Astrocyte of the spinal cord (primary cell): Measurements from ENCODE around the gene PRRX1.
A peak's percentile ranks its signal among the peaks of the same experiment; 100 is the strongest.

Source experiments
- DNase-seq: peaks from one replicate; pipeline ENCODE4 v3.0.0; 2011; ENCODE audit warnings: low read depth, low spot score
- H3K4me3 ChIP-seq: 2 replicates; pipeline ENCODE4 v1.5.1; 2011; ENCODE audit warnings: low read depth, mild to moderate bottlenecking, low read length, moderate library complexity
- in situ Hi-C: cut with HindIII; loops from 2 replicates; pipeline ENCODE4 v1.10.0; 2017; ENCODE audit warnings: low sequenced_read_pairs
- TF ChIP-seq, protein P1 (sequence below): IDR thresholded peaks from 2 replicates; pipeline ENCODE4 v1.5.1; 2012; ENCODE audit warnings: low read depth, mild to moderate bottlenecking, low read length, inconsistent platforms

Gene PRRX1

DNA sequence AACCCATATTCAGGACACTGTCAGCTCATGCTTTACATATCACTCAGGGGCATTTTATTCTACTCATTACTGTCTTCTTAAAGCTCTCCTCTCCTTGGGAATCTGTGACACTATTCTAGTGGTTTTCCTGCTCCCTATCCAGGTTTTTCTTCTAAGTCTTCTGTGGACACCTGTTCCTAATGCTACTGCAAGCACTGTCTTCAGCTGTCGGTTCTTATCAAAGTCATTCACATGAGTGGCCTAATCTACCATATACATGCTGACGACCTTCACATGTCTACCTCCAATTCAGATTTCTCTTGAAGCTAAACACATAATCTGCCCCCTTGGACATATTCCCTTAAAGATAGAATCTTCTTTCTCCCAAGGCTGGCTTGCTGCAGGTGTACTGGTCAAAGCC, 39.8 kb upstream of the PRRX1 start:
- no peak overlapping the region for H3K4me3 ChIP-seq
- in situ Hi-C loops = no loop called here

DNA sequence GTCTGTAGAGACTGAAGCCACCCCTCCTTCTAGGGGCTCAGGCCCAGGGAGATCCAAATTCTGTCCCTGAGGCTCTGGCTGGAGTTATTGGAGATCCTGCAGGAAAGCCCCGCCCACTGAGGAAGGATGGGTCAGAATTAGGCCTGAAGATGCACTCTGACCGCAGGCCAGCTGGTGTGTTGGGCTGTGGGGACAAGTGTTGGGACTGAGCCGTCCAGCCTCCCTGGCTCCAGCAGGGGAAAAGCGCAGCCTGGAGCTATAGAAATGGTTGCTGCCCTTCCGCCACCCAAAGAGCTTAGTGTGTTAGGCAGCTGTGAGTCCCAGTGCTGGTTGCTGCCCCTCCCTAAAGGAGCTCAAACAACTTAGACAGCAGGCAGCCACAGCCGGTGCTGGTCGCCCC, 33.0 kb upstream of the PRRX1 start:
- in situ Hi-C loops = no loop called here
- TF ChIP-seq, protein P1, sequence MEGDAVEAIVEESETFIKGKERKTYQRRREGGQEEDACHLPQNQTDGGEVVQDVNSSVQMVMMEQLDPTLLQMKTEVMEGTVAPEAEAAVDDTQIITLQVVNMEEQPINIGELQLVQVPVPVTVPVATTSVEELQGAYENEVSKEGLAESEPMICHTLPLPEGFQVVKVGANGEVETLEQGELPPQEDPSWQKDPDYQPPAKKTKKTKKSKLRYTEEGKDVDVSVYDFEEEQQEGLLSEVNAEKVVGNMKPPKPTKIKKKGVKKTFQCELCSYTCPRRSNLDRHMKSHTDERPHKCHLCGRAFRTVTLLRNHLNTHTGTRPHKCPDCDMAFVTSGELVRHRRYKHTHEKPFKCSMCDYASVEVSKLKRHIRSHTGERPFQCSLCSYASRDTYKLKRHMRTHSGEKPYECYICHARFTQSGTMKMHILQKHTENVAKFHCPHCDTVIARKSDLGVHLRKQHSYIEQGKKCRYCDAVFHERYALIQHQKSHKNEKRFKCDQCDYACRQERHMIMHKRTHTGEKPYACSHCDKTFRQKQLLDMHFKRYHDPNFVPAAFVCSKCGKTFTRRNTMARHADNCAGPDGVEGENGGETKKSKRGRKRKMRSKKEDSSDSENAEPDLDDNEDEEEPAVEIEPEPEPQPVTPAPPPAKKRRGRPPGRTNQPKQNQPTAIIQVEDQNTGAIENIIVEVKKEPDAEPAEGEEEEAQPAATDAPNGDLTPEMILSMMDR = no peak
- no peak for DNase-seq
- no peak overlapping the region for H3K4me3 ChIP-seq

More for the DNA sequence above, 39.8 kb upstream of the PRRX1 start:
- TF ChIP-seq, protein P1 = no peak
- DNase-seq = no peak

DNA sequence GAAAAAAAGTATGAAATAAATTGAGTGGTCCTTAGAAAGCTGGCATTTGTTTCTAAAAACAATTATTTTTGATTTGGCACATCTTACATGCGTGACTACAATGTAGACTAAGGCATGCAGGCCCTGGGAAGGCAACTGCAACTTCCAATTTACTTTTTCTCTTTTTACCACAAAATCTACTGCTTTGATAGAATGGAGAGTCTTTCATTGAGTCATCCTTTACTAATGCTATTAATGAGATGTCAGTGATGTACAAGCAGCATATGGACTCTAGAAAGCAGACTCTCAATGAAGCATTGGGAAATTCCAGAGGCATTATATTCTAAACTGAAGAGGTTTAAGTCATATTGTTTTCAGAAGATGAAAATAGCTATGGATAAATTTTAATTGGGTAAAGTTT, 29.6 kb upstream of the PRRX1 start:
- TF ChIP-seq, protein P1 = no peak
- peak; percentile 70 for DNase-seq
- in situ Hi-C loops = no loop called here
- H3K4me3 ChIP-seq = no peak overlapping the region

DNA sequence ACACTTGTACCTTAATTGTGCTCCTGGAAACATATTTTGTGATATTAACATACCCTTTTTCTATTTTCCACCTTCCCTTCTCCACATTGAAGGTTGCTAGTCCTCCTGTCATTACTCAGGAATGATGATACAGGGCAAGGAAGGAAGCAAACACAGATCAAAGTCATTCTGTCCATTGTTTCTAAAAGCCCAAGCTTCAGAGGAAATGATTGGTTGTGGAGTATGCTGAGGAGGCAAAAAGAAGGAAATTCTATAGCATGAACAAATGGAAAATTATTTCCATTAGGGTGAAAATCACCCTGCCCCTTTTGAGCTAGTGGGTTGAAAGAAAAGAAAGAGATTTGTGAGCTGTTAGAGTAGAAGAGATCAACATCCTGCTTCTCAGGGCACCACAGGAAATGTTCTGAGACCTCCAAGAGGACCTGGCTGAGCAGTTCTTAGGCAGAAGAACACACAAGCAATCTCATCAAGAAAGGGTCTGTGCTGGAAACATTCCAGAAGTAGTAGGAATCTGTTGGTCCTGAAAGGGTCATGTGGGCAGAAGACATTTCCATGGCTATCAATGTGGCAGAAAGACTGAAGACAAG, 29.0 kb upstream of the PRRX1 start:
- peak; percentile 22 for DNase-seq
- in situ Hi-C loops = no loop called here
- TF ChIP-seq, protein P1 = no peak
- no peak overlapping the region for H3K4me3 ChIP-seq

DNA sequence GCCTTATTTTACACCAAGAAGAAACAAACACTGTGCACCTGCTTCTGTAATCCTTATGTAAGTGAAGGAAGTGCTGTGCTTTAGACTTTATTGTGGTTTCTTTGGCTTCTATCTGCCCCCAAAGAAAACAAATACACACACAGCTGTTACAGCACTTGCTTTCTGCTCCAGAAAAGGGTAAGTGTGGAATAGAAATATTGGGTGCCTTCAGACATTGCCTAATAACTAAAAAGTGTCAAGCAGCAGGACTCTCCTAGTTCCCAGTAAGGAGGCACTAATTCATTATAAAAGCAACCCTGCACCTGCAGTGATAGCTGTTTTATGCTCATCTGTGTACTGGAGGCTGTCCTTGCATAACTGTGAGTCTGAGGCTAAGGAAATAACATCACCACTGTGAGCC, 23.4 kb upstream of the PRRX1 start:
- in situ Hi-C loops = no loop called here
- TF ChIP-seq, protein P1 = no peak
- H3K4me3 ChIP-seq = no peak overlapping the region
- peak; percentile 43 for DNase-seq

DNA sequence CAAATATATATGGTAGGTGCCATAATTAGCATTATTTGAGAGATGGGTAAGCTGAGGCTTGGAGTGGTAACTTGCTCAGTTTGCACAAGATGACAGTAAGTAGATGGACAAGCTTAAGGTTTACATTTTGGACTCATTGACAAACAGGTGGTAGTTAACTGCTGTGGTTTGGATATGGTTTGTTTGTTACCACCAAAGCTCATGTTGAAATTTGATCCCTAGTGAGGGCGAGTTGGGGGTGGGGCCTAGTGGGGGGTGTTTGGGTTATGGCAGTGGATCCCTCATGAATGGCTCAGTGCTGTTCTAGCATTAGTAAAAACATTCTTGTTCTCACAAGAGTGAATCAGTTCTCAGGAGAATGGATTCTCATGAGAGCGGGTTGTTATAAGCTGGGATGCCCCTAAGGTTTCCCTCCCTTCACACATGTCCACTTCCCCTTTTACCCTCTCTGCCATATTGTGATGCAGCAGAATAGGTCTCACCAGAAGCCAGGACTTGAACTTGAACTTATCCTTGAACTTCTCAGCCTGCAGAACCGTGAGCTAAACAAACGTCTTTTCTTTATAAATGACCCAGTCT, 6.6 kb upstream of the PRRX1 start:
- TF ChIP-seq, protein P1 = no peak
- H3K4me3 ChIP-seq = no peak overlapping the region
- in situ Hi-C loops = no loop called here
- DNase-seq = peak; percentile 37
